Hippocampal formation (tissue), 2 donors: ENCODE measurements around the gene UPF3B.
"Not testable (repeated sequence)": the region's sequence is repeated elsewhere in the genome, so short reads cannot be mapped to it uniquely, and the experiment has no call there.

Source experiments
- DNase-seq, 2 donors: peaks; one replicate each; lab custom pipeline; 2025; lab: John Stamatoyannopoulos, UW

The UPF3B gene

DNA sequence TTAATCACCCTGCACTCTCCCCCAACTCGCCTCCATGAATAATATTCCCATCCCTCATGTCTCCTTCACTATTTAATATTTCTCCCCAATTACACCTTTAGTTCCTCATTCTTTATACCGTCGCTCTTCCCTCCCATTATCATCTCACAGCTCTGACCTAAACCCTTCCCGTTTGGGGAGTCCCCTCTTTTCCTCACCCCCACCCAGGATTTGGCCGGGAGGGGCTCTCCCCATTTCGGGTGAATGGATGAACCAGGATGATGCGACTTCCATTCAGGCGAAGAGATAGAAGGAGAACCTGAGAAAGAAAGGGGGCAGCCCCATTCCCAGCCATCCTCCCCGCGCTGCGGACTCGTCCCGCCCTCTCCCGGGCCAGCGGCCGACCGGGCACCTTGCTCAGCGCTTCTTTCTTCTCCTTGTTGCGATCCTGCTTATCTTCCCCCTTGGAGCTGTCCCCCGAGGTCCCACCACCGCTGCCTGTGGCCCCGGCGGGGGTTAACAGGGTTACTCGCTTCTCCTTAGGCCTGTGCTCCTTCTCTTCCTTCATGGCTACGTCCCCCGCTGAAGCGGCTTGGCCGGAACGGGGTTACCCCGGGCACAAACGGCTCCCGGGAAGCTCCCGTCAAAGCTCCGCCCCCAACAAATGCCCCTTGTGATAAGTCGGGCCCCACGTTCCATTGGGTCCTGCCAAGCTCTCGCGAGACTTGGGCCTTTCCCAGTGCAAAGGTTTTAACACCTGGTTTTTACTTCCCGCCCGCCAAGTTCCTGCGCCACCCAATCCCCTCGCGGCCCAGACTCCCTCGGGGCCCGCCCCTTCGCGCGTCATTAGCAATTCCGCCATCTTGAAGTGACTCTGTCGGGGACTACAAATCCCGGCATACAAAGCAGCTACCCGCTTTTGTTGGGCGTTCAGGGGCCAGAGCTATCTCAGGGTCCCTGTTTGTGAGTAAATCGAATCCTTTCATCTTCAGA, at the start of gene UPF3B:
Gene UPF3B, minus strand, starts transcription at position 582 of the 972 bp plus-strand sequence. Its CDS starts 35 bp downstream, at position 547.
- peak; percentile 89 to 94 for DNase-seq

- DNase-seq = no peak
Measured at GRCh38 chrX:119900976-119901375, 48.2 kb upstream of the UPF3B start.

- DNase-seq = no peak
Measured at GRCh38 chrX:119899125-119899524, 46.4 kb upstream of the UPF3B start.

DNA sequence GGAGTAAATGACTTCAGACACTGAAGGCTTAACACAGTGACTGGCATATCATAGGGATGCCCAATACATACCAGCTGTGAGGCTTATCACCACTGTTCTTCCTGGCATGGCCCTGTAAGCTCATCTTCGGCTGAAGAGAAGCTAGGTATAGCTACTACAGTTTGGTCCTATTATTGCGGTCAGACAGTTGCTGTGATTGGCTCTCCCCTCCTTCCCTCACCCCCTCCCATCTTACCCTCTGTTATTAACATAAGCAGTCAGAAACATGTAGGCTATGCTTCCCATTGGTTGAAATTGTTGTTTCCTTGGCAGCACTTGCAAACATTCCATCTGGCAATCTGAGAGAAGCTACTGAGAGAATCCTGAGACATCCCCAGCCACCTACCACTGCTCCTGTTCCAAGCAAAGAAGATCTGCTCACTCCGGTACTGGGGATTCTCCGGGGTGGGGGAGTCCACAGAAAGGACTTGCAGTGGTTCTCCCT, 43.1 kb upstream of the UPF3B start, which contains the start of gene AKAP14:
Gene AKAP14, plus strand, starts transcription at position 51 of the 484 bp plus-strand sequence. CDS start 7,331 bp downstream, outside the sequence.
- DNase-seq = no peak

DNA sequence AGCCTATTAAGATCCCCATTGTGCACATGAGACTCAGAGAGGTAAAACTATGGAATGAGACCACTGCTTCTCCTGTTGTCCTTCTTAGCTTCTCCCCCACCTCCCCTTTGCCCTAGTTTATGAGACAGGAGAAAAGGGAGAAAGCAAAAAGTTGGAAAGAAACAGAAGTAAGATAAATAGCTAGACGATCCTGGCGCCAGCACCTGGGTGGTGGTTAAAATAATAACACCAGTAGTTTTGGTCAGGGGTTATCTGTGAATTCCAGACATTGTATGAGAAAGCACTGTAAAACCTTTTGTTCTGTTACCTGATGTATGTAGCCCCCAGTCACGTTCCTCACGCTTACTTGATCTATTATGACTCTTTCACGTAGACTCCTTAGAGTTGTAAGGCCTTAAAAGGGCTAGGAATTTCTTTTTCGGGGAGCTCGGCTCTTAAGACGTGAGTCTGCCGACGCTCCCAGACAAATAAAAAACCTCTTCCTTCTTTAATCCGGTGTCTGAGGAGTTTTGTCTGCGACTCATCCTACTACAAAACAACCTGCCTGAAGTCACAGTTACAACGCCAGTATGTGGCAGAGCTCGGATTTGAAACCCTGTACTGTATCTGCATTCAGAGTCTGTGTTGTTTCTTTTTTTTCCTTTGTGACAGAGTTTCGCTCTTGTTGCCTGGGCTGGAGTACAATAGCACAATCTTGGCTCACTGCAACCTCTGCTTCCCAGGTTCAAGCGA, 39.4 kb upstream of the UPF3B start:
- DNase-seq = not testable (repeated sequence)

DNA sequence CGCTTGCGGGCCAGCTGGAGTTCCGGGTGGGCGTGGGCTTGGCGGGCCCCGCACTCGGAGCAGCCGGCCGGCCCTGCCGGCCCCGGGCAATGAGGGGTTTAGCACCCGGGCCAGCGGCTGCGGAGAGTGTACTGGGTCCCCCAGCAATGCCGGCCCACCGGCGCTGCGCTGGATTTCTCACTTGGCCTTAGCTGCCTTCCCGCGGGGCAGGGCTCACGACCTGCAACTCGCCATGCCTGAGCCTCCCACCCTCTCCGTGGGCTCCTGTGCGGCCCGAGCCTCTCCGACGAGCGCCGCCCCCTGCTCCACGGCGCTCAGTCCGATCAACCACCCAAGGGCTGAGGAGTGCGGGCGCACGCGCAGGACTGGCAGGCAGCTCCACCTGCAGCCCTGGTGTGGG, 37.9 kb upstream of the UPF3B start:
- not testable (repeated sequence) for DNase-seq

DNA sequence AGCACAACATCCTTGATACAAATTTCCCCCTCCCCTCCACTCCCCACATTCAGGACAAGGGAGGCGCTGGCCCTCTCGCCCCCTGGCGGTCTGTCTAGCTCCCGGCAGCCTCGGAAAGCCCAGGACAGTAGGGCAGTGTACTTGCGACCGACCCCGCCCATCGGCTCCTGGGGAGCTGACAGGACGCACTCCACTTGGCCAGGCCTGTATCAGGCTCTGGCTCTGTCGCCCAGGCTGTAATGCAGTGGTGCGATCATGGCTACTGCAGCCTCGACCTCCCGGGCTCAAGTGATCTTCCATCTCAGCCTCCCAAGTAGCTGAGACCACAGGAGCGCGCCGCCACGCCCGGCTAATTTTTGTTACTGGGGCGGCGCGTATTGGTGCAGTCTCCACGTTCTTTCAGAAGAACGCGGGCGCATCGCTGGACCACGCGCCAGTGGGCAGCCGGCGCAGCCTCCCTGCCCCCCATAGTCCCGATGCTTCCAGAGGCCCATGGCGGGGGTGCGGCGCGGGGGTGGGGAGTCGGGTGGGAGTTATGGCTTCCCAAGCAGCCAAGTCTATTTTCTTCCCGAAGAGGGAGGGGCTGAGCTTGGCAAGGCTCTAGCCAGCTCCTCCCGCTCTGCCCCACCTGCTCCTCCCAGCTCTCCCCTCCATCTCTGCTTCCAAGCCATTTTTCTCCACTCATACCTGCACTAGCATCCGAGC, 35.1 kb upstream of the UPF3B start:
- peak in 1 of 2 donors; percentile 4 for DNase-seq

DNA sequence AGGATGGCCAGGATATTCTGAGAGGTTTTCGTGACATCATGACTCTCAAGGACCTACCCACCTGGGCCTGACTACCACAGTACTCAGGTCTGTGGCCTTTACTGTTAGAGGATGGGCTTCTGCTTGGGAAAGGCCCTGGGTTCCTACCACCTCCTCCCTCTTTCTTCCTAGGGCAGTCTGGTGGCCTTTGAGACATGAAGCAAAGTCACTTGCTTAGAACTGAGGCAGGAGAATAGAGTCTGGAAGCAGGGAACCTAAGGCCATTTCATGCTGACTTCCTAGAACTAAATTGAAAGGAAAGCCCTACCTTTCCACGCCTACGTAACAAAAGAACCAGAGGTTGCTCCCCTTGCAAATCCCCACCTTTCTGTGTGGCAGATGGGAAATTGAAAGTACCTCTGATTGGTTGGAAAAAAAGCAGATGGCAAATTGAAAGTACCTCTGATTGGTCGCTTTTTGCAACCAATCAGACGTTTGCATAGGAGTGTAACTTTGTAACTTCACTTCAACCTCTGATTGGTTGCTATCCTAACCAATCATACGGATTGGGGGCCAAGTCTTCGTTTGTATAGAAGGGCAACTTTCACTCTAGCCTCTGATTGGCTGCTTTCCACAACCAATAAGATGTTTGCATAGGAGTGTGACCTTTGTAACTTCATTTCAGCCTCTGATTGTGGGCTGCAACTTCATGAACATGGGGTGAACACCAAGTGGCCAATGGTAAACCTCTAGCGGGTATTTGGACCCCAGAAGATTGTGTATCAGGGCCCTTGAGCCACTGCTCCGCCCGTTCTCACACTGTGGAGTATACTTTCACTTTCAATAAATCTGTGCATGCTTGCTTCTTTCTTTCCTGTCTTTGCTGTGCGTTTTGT, 33.0 kb upstream of the UPF3B start:
- DNase-seq = no peak

DNA sequence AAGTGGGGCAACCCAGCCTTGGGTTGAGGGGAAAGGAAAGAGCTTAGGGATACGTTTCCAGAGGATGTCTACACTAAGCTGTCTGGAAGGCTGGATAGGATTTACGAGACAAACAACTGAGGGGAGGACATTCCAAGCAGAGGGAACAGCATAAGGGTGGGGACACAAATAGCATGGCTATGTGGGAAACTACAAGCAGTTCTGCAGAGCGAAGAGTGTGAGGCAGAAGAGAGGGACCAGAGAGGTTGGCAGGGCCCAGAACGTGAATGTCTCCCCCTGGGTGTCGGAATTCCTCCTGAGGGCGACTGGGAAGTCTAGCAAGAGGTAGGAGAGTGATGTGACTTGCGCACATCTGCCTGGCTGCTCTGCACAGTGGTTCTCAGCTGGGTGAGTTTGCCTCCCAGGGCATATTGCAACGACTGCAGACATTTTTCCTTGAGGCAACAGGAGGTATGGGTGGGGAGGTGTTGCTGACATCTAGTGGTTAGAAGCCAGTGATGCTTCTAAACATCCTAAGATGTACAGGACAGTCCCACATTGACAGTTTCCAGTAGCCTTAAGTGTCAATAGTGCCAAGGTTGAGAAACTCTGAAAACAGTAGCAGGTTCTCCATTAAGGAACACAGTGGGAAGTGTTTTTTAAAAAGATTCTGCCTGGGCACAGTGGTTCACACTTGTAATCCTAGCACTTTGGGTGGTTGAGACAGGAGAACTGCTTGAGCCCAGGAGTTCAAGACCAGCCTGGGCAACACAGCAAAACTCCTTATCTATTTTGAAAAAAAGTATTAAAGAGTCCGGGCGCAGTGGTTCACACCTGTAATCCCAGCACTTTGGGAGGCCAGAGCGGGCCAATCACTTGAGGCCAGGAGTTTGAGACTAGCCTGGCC, 28.0 kb upstream of the UPF3B start:
- peak in 1 of 2 donors; percentile 21 for DNase-seq

- no peak for DNase-seq
Measured at GRCh38 chrX:119880076-119880475, 27.3 kb upstream of the UPF3B start.

GRCh38 chrX:119878740-119879139, 26.0 kb upstream of the UPF3B start:
- DNase-seq = no peak

DNA sequence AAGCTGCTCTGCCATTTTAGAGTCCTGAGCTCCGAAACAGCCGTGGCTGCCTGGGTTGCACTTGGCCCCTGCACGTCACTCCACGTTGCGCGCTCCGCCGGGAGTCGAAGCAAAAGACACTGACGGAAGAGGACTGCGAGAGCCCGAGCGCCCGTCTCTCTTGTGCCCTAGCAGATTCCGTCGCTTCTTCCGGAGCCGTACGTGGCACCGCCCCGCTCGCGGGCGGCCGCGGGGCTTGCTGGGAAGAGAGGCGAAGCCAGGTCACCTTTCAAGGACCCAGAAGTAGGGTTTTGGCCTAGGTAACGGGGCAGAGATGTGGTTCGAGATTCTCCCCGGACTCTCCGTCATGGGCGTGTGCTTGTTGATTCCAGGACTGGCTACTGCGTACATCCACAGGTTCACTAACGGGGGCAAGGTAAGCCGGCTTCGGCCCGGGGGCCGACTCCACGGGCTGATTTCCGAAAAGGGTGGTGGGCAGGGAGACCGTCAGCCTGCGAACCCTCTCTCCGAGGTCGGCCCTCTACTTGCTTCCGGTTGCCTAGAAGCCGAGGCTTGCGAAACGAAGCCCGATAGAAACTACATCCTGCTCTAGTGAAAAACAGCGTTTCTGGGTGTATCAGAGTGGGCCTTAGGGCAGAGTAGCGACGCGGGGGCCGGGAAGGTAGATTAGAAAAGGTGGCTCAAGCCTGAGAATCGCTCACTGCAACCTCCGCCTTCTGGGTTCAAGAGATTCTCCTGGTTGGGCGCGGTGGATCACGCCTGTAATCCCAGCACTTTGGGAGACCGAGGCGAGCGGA, 19.0 kb upstream of the UPF3B start, which contains the start of the genes NDUFA1 and RNF113A:
Gene NDUFA1, plus strand, starts transcription at position 234 of the 797 bp plus-strand sequence. Its CDS starts 80 bp downstream, at position 314.
Gene RNF113A, minus strand, starts transcription at position 135 of the 797 bp plus-strand sequence. Its CDS starts 120 bp downstream, at position 15.
- DNase-seq = peak; percentile 76 to 85

DNA sequence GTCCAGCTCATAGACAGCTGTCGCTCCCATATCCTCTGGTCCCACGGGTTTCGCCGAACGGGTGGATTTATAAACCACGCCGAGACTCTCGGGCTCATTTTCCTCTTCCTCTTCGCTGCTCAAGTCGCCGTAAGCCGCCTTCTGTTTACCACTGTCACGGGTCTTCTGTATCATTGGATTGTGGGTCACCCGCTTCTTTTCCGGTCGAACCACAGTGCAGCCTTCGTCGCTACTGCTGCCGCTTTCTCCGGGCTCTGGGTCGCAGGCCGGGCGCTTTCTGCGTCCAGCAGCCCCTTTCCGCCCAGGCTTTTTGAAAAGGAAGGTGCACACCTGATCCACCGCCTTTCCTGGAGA, 18.5 kb upstream of the UPF3B start:
- peak in 1 of 2 donors; percentile 64 for DNase-seq

DNA sequence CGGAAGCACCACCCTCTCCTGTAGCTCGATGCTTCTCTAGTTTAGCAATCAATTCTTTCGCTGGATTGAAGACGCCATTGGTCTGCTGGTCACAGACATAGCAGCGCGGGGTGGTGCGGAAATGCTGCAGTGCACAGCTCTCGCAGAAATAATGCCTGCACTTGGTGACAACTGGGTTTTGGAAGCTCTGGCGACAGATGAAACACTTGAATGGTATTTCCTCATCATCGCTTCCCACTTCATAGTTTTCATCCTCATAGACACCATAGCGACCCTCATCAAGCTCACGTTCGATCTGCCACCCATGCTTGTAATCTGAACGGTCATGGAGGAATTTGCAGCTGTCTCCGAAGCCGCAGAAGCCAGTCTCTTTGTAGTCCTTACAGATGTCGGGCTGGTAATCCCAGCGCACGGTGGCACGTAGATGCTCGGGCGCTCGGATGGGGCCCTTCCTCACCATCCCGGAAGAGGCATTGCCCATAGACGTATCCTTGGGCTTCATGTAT, 17.9 kb upstream of the UPF3B start:
- DNase-seq = no peak

DNA sequence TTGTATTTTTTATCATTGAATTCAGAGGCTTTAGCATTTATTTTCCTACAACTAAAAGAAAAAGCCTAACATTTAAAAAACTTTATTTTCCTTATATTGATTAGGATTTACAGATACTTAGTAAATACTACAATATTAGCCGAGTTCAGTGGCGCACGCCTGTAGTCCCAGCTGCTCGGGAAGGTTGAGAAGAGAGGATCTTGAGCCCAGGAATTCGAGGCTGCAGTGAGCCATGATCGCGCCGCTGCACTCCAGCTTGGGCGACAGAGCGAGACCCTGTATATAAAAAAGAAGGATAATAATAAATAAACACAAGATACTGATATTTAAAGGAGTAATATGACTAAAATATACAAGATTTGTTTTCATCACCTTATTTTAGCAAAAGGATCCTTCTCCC, 681 bp upstream of the UPF3B start:
- DNase-seq = peak in 1 of 2 donors; percentile 0

DNA sequence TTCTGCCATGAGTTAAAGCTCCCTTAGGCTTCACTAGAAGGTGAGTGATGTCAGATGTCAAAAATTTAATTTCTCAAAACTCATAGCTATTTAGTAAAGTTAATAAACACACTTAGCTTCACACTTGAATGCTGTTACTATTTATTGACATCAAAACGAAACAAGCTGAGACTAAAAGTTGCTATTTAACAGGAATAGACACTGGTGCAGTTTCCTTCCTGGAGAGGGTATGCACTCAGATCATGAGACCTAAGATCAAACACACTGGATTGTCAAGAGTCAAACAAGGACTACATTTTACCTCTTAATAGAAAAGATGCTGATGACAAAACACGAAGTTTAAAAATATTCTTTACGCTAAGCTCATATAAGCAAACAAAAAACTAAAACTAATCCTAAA, 18.9 kb downstream of the UPF3B start:
- no peak for DNase-seq

- no peak for DNase-seq
Measured at GRCh38 chrX:119828446-119828845, 24.3 kb downstream of the UPF3B start.

DNA sequence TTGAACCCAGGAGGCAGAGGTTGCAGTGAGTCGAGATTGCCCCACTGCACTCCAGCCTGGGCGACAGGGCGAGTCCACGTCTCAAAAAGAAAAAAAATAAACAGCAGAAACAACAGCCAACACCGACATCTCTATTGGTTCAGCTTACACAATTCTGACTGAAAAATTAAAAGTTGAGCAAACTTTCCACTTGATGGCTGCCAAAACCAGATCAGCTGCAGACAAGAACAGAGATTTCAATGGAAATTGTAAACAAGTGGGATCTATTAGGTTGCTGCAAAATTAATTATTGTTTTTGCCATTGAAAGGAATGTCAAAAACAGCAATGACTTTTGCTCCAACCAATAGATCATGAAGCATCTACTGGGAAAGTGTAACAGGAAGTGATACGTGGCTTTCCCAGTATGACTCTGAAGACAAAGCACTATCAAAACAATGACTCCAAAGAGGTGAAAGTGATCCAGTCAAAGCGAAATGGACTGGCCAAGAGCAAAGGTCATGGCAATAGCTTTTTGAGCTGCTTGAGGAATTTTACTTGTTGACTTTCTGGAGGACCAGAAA, 26.3 kb downstream of the UPF3B start:
- no peak for DNase-seq
